Fibroblast of the aortic adventitia (primary cell): ENCODE measurements around the gene EFNB2. TPM values are rescaled to one million over a fixed set of nuclear protein-coding genes. Genes with fewer than 3 reads are reported as not detected.

Experiments used
- DNase-seq: peaks from one replicate; pipeline ENCODE4 v3.0.0-alpha.2; 2010; ENCODE audit warnings: low read depth
- H3K4me3 ChIP-seq: 2 replicates; pipeline ENCODE4 v1.5.1; 2011; ENCODE audit warnings: low read depth, mild to moderate bottlenecking, control low read depth, low read length, moderate library complexity
- total RNA-seq: library from RNA; depleted of rRNA; stranded (reverse); fragments of >200 nt; gene quantifications from 2 replicates; pipeline ENCODE4 v1.2.3, GENCODE V29; 2012; ENCODE audit warnings: low replicate concordance
- TF ChIP-seq, protein P1 (sequence below): IDR thresholded peaks from 2 replicates; pipeline ENCODE4 v1.5.1; 2011; ENCODE audit warnings: mild to moderate bottlenecking, low read length, control low read depth, inconsistent platforms; ENCODE audit not compliant: insufficient read depth

EFNB2 gene
- total RNA-seq, 1 donor: 5.5 TPM

GRCh38 chr13:106455777-106456176 is 79.7 kb downstream of the EFNB2 start:
- TF ChIP-seq, protein P1, sequence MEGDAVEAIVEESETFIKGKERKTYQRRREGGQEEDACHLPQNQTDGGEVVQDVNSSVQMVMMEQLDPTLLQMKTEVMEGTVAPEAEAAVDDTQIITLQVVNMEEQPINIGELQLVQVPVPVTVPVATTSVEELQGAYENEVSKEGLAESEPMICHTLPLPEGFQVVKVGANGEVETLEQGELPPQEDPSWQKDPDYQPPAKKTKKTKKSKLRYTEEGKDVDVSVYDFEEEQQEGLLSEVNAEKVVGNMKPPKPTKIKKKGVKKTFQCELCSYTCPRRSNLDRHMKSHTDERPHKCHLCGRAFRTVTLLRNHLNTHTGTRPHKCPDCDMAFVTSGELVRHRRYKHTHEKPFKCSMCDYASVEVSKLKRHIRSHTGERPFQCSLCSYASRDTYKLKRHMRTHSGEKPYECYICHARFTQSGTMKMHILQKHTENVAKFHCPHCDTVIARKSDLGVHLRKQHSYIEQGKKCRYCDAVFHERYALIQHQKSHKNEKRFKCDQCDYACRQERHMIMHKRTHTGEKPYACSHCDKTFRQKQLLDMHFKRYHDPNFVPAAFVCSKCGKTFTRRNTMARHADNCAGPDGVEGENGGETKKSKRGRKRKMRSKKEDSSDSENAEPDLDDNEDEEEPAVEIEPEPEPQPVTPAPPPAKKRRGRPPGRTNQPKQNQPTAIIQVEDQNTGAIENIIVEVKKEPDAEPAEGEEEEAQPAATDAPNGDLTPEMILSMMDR: no peak
- peak; percentile 77 for DNase-seq
- no peak overlapping the region for H3K4me3 ChIP-seq

DNA sequence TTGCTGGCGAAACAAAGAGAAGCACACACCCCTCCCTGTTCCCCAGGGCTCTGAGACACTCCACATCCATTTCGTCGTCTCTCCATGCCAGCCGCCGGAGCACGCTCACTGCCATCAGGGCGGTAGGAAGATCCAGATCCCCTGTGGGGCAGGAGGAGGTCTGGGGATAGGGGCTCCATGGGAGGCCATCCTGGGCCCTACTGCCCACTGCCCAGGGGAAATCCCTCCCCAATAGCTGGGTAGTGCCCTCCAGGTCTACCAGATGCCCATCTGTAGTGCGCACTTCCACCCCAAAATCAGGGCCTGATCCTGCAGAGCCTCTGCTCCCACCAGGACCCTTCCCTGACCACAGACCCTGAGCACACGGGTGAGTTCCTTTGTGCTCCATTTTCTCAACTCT is 80.3 kb downstream of the EFNB2 start:
- H3K4me3 ChIP-seq: no peak overlapping the region
- no peak for DNase-seq
- TF ChIP-seq, protein P1: no peak

DNA sequence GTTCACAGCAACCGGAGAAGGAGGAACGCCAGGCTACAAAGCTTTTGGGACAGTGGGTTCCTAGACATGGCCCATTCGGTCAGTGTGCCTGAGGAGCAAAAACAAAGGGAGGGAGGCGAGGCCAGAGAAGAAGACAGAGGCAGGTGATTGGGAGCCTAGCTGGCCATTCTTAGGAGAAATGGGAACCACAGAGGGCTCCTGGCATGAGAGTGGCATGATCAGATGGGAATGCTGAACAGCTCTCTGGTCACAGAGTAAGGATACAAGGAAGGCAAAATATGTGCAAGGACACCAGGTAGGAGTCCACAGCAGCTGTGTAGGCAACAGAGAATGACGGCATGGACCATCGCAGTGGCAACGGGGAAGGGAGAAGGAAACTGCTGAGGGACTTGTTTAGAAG is 82.4 kb downstream of the EFNB2 start:
- H3K4me3 ChIP-seq: no peak overlapping the region
- DNase-seq: no peak
- TF ChIP-seq, protein P1: no peak

DNA sequence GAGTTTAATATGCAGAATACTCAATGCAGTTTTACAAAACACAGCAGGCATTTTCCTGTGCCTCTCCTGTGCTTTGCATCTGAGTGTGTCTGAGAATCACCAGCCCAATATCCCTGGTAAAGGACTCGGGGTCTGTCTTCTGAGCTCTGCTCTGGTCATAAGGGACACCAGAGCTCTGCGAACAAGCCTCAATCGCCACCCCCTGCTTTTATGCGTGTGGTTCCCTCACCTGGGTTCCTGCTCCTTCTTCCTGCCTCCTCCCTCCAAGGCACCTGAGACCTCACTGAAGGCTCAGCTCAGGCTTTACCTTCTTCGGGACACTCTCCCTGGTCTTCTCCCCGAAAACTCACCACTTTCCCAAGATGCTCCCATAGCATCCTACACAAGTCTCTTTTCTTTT is 84.5 kb downstream of the EFNB2 start:
- H3K4me3 ChIP-seq: no peak overlapping the region
- TF ChIP-seq, protein P1: no peak
- DNase-seq: no peak

DNA sequence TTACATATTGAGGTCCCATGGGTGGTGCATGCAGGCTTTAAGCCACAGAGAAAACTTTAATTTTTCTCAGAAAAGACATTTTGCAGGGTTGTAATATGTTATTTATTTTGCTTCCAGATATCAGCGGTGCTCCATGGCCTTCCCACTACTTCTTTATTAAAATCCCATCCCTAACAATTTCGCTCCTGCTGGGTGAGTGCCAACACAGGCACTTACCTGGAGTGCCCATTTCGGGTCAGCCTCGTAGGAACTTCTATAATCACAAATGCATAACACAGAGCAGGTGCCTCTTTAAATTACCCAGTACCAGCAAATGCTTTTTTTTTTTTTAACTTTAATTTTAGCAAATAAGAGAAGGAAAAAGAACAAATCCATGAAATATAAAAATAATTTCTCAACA is 86.4 kb downstream of the EFNB2 start:
- TF ChIP-seq, protein P1: no peak
- DNase-seq: no peak
- no peak overlapping the region for H3K4me3 ChIP-seq

- H3K4me3 ChIP-seq: no peak overlapping the region
- TF ChIP-seq, protein P1: no peak
- DNase-seq: no peak
Observed at GRCh38 chr13:106445996-106446395, 89.5 kb downstream of the EFNB2 start.

DNA sequence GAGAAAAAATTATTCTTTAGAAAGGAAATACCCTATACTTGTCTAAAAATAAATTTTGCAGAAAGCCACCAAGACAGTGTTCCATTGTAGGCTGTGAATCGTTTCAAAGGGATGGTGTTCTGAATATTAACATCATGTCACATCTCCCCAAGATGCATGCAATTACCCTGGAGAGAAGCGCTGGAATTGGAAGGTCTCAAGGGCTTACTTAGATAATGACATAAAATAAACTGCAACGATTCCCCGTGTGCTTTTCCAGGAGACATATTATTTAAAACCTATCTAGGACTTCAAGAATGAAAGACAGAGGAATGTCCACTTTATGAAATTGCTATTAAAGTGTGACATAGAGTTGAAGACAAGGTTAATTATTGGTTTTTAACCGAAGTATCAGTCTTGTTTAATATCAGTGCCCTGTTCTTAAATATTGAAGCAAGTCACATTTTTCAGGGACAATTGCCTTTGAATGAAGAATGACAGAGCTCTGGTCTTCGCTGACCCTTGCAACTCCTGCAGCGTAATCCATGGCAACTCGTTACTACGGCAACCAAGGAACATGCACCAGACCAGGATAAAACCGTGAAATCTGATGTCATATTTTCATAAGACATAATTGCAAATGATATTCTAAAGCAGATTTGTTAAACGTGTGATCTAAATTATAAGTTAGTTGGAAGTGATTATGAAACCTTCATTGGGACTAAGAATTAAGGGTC is 91.7 kb downstream of the EFNB2 start:
- DNase-seq: no peak
- H3K4me3 ChIP-seq: no peak overlapping the region
- TF ChIP-seq, protein P1: no peak
